Endothelial cell of umbilical vein (primary cell): ENCODE data around the gene NCMAP.

ENCODE experiments used
- EZH2 ChIP-seq: IDR thresholded peaks from 2 replicates; pipeline ENCODE4 v1.6.1; 2012; ENCODE audit warnings: borderline replicate concordance, low read depth, mild to moderate bottlenecking, moderate library complexity, low read length, inconsistent platforms; ENCODE audit not compliant: severe bottlenecking
- FOS ChIP-seq: IDR thresholded peaks from 2 replicates; pipeline ENCODE4 v1.6.1; 2011; ENCODE audit warnings: mild to moderate bottlenecking, low read length, moderate library complexity, borderline replicate concordance; ENCODE audit not compliant: insufficient read depth
- GATA2 ChIP-seq: IDR thresholded peaks from 2 replicates; pipeline ENCODE4 v1.7.0; 2011; ENCODE audit warnings: low read depth, mild to moderate bottlenecking, moderate library complexity, mixed read lengths, low read length; ENCODE audit not compliant: insufficient read length, insufficient read depth
- JUN ChIP-seq: IDR thresholded peaks from 2 replicates; pipeline ENCODE4 v1.6.1; 2011; ENCODE audit warnings: borderline replicate concordance, low read depth; ENCODE audit not compliant: insufficient read length, insufficient read depth
- MAX ChIP-seq: IDR thresholded peaks from 2 replicates; pipeline ENCODE4 v1.6.1; 2011; ENCODE audit not compliant: insufficient read depth, insufficient read length
- MYC ChIP-seq: IDR thresholded peaks from one replicate; pipeline ENCODE4 v1.6.1; 2011; ENCODE audit warnings: mild to moderate bottlenecking, low read depth, low read length
- POLR2A ChIP-seq: IDR thresholded peaks from 2 replicates; pipeline ENCODE4 v1.6.1; 2012; ENCODE audit warnings: low read depth, mild to moderate bottlenecking, control low read depth, low read length
- POLR2AphosphoS5 ChIP-seq: IDR thresholded peaks from 2 replicates; pipeline ENCODE4 v1.6.1; 2012; ENCODE audit warnings: low read depth, mild to moderate bottlenecking, control low read depth, low read length, moderate library complexity; ENCODE audit not compliant: insufficient read depth
- TF ChIP-seq, protein P1 (sequence below), 2 donors: IDR thresholded peaks; 1 replicate in 1 of 2; 2 replicates in 1 of 2; pipeline ENCODE4 v1.5.1; 2011; ENCODE audit warnings: low read length in 2 of 2, mild to moderate bottlenecking in 2 of 2, moderate library complexity in 2 of 2, control low read depth in 1 of 2, inconsistent platforms in 1 of 2, low read depth in 1 of 2; ENCODE audit not compliant: insufficient read depth in 1 of 2; ENCODE audit errors: extremely low read depth in 1 of 2

- TF ChIP-seq, protein P1, sequence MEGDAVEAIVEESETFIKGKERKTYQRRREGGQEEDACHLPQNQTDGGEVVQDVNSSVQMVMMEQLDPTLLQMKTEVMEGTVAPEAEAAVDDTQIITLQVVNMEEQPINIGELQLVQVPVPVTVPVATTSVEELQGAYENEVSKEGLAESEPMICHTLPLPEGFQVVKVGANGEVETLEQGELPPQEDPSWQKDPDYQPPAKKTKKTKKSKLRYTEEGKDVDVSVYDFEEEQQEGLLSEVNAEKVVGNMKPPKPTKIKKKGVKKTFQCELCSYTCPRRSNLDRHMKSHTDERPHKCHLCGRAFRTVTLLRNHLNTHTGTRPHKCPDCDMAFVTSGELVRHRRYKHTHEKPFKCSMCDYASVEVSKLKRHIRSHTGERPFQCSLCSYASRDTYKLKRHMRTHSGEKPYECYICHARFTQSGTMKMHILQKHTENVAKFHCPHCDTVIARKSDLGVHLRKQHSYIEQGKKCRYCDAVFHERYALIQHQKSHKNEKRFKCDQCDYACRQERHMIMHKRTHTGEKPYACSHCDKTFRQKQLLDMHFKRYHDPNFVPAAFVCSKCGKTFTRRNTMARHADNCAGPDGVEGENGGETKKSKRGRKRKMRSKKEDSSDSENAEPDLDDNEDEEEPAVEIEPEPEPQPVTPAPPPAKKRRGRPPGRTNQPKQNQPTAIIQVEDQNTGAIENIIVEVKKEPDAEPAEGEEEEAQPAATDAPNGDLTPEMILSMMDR (IDR thresholded peaks at IDR 0.05; ENCODE audit: extremely low read depth in 1 of 2, insufficient read depth in 1 of 2, low read depth in 1 of 2, low read length in 2 of 2) = no peak
- TF ChIP-seq POLR2A (no peak), MAX (no peak), POLR2AphosphoS5 (no peak), EZH2 (no peak), JUN (no peak), GATA2 (no peak), MYC (no peak), FOS (no peak)
Measured at GRCh38 chr1:24643363-24644099, 87.6 kb downstream of the NCMAP start.
